Measurements from ENCODE around the gene DDI1.

DNA sequence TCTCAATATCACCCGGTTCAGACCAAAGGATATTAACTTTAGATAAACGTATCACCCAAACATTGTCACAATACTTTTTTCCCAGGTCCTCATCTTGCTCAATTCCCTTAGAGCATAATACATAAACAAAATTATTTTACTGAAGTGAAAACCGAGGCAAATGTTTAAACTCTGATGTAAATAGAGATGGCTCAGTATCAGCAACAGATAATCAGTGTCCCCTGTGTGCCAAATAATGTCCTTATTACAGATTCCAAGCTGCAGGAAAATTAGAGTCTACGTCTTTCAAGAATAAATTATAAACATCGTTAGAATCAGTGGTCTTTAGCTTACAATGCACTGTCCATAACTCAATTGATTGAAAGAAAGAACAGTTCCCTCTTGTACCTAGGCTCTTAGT lies 50.2 kb downstream of the DDI1 start:
- TF ChIP-seq, protein P1, sequence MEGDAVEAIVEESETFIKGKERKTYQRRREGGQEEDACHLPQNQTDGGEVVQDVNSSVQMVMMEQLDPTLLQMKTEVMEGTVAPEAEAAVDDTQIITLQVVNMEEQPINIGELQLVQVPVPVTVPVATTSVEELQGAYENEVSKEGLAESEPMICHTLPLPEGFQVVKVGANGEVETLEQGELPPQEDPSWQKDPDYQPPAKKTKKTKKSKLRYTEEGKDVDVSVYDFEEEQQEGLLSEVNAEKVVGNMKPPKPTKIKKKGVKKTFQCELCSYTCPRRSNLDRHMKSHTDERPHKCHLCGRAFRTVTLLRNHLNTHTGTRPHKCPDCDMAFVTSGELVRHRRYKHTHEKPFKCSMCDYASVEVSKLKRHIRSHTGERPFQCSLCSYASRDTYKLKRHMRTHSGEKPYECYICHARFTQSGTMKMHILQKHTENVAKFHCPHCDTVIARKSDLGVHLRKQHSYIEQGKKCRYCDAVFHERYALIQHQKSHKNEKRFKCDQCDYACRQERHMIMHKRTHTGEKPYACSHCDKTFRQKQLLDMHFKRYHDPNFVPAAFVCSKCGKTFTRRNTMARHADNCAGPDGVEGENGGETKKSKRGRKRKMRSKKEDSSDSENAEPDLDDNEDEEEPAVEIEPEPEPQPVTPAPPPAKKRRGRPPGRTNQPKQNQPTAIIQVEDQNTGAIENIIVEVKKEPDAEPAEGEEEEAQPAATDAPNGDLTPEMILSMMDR (IDR thresholded peaks at IDR 0.05): no peak
- TF ChIP-seq POLR2A (IDR thresholded peaks at IDR 0.05): no peak

Data from heart left ventricle (tissue), 13 donors.